Activated CD4-positive, alpha-beta T cell treated with anti-CD3 and anti-CD28 coated beads for 4 hours (primary cell): ENCODE measurements around the gene SERBP1.
"Not testable (repeated sequence)": the region's sequence is repeated elsewhere in the genome, so short reads cannot be mapped to it uniquely, and the experiment has no call there.

Experiments used
- DNase-seq, 2 donors: peaks; one replicate each; pipeline ENCODE4 v3.0.0-alpha.2; 2020

SERBP1 gene

GRCh38 chr1:67405473-67406245, 24.5 kb downstream of the SERBP1 start:
- no peak for DNase-seq

- DNase-seq: no peak
These were observed 26.0 kb downstream of the SERBP1 start for GRCh38 chr1:67404212-67404620.

- DNase-seq: no peak
These were observed 28.8 kb downstream of the SERBP1 start for GRCh38 chr1:67401443-67401842.

DNA sequence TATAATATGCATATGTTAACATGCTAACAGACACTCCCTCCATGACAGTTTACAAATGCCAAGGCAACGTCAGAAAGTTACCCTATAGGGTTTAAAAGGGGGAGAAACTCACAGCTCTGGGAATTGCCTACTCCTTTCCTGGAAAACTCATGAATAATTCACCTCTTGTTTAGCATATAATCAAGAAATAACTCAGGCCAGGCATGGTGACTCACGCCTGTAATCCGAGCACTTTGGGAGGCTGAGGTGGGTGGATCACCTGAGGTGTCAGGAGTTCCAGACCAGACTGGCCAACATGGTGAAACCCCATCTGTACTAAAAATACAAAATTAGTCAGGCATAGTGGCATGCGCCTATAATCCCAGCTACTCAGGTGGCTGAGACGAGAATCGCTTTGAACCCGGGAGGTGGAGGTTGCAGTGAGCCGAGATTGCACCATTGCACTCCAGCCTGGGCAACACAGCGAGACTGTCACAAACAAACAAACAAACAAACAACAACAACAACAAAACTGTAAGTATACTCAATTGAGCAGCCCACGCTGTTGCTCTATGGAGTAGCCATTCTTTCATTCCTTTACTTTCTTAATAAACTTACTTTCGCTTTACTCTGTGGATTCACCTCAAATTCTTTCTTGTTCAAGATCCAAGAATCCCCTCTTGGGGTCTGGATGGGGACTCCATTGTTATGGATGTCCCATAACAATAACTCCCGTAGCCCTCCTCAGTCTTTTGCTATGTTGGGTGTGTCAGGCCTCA, 30.0 kb downstream of the SERBP1 start:
- DNase-seq: not testable (repeated sequence)

- no peak for DNase-seq
These were observed 30.8 kb downstream of the SERBP1 start for GRCh38 chr1:67399199-67399993.

DNA sequence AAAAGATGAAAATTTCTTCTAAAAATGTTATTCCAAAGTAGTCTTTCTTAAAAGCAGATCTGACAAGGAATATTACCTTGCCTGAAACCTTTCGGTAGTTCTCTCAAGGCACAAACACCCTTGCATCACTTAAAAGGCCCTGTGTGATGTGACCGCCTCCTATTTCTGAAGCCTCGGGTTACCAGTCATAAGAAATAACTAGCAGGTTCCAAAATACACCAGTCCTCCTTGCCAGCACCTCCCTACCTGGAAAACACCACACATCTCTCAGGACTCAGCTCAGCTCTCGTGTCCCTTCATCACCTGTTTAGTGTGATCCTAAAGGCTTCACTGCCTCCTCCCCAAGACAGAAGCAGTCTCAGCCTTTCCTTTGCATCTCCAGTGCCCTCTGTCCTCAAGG, 35.7 kb downstream of the SERBP1 start:
- DNase-seq: no peak

DNA sequence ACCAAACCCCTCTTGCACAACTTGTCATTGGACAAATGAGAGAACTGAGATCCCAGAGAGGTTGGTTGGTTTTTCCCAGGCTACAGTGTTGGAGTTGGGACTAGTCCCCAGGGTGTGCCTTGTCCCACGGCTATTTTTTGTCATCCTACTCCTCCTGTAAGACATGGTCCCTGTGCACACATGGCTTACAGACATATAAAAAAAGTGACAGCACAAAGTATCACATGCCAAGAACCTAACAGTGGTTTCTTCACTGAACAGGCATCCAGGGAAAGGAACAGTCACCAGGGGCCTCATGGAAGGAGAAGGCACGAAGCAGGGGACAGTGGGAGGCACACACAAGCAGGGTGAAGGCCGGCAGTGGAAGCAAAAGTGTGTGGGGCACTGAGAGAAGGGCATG, 36.5 kb downstream of the SERBP1 start:
- DNase-seq: no peak

GRCh38 chr1:67393240-67393639, 37.0 kb downstream of the SERBP1 start:
- no peak for DNase-seq

DNA sequence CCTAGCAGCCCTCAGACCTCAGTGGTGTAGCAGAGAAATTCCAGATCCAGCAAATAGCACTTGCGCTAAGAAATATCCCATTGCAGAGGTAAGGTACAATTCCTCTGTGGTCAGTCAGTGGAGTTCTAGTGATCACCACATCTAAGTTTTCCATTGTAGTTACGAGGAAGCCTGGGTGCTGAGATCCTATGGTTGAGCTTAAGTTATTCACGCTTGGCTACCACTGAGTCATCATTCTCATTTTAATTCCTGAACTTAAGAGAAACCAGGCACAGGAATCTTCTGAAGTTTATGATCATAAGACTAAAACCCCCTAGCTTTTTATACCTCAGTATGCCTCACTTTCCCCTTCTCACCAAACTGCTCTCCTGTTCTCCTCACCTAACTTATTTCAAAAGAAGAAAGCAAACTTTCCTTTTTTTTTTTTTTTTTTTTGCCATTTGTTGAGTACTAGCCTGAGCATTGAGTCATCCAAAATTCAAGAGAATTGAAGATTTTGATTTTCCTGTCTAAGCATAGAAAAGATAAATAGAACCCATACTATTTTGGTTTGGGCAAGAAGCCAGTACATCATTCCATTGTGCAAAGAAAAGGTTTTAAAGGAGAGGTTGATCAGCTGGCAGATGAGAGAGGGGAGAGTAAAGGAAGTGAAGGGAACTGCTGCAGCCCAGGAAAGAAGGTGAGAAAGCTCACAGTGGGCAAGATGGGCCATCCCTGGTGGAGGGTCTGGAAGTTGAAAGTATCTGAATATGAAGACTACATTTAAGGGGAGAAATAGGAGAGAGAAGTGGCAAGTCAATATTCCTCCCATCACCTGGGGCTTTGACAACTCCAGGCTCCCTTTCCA, 39.9 kb downstream of the SERBP1 start:
- DNase-seq: no peak

DNA sequence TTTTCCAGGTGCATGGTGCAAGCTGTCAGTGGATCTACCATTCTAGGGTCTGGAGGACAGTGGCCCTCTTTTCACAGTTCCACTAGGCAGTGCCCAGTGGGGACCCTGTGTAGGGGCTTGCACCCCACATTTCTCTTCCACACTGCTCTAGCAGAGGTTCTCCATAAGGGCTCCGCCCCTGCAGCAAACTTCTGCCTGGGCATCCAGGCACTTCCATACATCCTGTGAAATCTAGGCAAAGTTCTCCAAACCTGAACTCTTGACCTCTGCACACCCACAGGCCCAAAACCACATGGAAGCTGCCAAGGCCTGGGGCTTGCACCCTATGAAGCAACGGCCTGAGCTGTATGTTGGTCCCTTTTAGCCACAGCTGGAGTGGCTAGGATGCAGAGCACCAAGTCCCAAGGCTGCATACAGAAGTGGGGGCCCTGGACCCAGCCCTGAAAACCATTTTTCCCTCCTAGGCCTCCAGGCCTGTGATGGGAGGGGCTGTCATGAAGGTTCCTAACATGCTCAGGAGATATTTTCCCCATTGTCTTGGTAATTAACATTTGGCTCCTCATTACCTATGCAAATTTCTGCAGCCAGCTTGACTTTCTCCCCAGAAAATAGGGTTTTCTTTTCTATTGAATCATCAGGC, 46.1 kb downstream of the SERBP1 start:
- no peak for DNase-seq

- DNase-seq: no peak
These were observed 47.9 kb downstream of the SERBP1 start for GRCh38 chr1:67382292-67382691.

DNA sequence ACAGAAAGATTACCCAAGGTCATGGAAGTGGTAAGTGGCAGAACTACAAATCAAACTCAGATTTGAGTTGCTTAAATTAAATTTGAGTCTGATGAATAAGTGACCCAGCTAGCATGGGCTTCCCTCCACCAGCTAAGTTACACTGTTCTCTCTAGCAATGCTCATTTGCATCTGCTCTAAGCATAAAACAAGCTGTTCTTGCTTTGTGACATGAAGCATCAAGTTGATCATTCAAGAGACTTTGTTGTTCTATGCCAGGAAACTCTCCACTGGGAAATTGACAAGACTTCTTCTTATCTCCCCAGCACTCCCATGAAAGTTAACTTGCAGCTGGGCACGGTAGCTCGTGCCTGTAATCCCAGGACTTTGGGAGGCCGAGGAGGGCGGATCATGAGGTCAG, 49.0 kb downstream of the SERBP1 start:
- no peak for DNase-seq

GRCh38 chr1:67377253-67377652, 52.9 kb downstream of the SERBP1 start:
- no peak for DNase-seq

- DNase-seq: no peak
These were observed 53.8 kb downstream of the SERBP1 start for GRCh38 chr1:67376381-67376780.

- no peak for DNase-seq
These were observed 57.3 kb downstream of the SERBP1 start for GRCh38 chr1:67372898-67373297.

- DNase-seq: no peak
These were observed 58.1 kb downstream of the SERBP1 start for GRCh38 chr1:67372136-67372535.

- no peak for DNase-seq
These were observed 58.5 kb downstream of the SERBP1 start for GRCh38 chr1:67371681-67372080.

- DNase-seq: no peak
These were observed 59.2 kb downstream of the SERBP1 start for GRCh38 chr1:67371043-67371442.

GRCh38 chr1:67368046-67368514, 62.1 kb downstream of the SERBP1 start:
- DNase-seq: no peak

DNA sequence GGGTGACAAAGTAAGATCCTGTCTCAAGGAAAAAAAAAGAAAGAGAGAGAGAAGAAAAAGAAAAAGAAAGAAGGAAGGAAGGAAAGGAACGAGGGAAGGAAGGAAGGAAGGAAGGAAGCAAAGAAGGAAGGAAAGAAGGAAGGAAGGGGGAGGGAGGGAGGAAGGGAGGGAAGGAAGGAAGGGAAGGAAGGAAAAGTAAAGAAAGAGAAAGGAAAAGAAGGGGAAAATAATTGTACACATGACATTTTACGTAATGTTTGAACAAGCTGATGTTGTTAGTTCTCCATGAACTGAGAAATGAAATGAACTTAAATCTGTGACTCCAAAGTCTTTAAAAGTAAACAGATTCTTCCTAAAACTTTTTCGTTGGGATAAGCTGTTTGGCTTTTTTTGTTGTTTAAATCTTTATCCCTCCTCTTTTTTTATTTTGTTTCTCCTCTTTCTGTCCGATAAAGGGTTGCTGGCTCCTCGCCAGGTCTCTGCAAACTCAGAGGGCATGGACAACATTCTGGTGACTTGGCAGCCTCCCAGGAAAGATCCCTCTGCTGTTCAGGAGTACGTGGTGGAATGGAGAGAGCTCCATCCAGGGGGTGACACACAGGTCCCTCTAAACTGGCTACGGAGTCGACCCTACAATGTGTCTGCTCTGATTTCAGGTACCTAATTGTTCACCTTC, 62.7 kb downstream of the SERBP1 start:
- no peak for DNase-seq

DNA sequence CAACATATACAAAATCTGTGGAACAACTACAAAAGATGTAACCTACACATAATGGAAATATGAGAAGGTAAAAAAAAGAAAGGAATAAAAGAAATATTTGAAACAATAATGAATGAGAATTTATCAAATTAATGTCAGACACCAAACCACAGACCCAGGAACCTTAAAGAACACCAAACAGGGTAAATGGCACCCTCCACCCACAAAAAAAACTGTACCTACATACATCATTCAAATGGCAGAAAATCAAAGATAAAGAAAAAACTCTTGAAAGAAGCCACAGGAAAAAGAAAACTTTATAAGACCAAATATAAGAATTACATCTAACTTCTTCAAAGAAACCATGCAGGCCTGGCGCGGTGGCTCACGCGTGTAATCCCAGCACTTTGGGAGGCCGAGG, 68.6 kb downstream of the SERBP1 start:
- DNase-seq: no peak
